Vagina (tissue), 2 donors: Measurements from ENCODE around the gene ZNF816. TPM values are rescaled to one million over a fixed set of nuclear protein-coding genes. Genes with fewer than 3 reads are reported as not detected.
A peak's percentile ranks its signal among the peaks of the same experiment; 100 is the strongest.
"Not testable (repeated sequence)": the region's sequence is repeated elsewhere in the genome, so short reads cannot be mapped to it uniquely, and the experiment has no call there.

ENCODE experiments used
- DNase-seq, 2 donors: peaks; one replicate each; pipeline ENCODE4 v3.0.0-alpha.2; 2017; ENCODE audit errors: extremely low spot score in 2 of 2
- H3K27ac ChIP-seq: fragments of 200-600 bp; sonication (generic); one replicate; pipeline ENCODE4 v1.5.1; 2019
- H3K27me3 ChIP-seq: fragments of 200-600 bp; sonication (generic); one replicate; pipeline ENCODE4 v1.5.1; 2019
- H3K36me3 ChIP-seq, 2 donors: fragments of 200-600 bp; sonication (generic); one replicate each; pipeline ENCODE4 v1.5.1; 2017 to 2019
- H3K4me1 ChIP-seq: fragments of 200-600 bp; sonication (generic); one replicate; pipeline ENCODE4 v1.5.1; 2019
- H3K4me3 ChIP-seq, 2 donors: fragments of 200-600 bp; sonication (generic); 1 replicate in 1 of 2; 2 replicates in 1 of 2; pipeline ENCODE4 v1.5.1; 2016 to 2019
- H3K9me3 ChIP-seq: fragments of 200-600 bp; sonication (generic); one replicate; pipeline ENCODE4 v1.5.1; 2019
- POLR2A ChIP-seq, 2 donors: fragments of 450-650 bp; IDR thresholded peaks; one replicate each; pipeline ENCODE4 v1.6.1; 2017; ENCODE audit warnings: antibody characterized with exemption in 2 of 2, mild to moderate bottlenecking in 2 of 2, moderate library complexity in 2 of 2
- POLR2AphosphoS5 ChIP-seq, 2 donors: sonication (generic); formaldehyde crosslinking; IDR thresholded peaks; one replicate each; pipeline ENCODE4 v1.9.0; 2017; ENCODE audit warnings: antibody characterized with exemption in 2 of 2, mild to moderate bottlenecking in 2 of 2, low read depth in 1 of 2; ENCODE audit not compliant: insufficient read depth in 1 of 2
- intact Hi-C: fragments of 100-400 bp; cut with DNase I; formaldehyde crosslinking; loops from one replicate; pipeline ENCODE4 v1.15.1; 2023
- total RNA-seq: library from RNA; depleted of rRNA; stranded (reverse); fragments of >200 nt; gene quantifications from one replicate; pipeline ENCODE4 v1.2.3, GENCODE V29; 2016
- TF ChIP-seq, protein P1 (sequence below), 3 experiments: fragments of 450-650 bp in 2 of 3; fragments of 200-600 bp in 1 of 3; sonication (generic) in 1 of 3; IDR thresholded peaks; one replicate each; pipeline ENCODE4 v1.5.1; 2017 to 2019; ENCODE audit warnings: antibody characterized with exemption in 3 of 3, mild to moderate bottlenecking in 2 of 3, moderate library complexity in 2 of 3

Gene ZNF816
- total RNA-seq, 1 donor from 2014 or later: 9.6 TPM

DNA sequence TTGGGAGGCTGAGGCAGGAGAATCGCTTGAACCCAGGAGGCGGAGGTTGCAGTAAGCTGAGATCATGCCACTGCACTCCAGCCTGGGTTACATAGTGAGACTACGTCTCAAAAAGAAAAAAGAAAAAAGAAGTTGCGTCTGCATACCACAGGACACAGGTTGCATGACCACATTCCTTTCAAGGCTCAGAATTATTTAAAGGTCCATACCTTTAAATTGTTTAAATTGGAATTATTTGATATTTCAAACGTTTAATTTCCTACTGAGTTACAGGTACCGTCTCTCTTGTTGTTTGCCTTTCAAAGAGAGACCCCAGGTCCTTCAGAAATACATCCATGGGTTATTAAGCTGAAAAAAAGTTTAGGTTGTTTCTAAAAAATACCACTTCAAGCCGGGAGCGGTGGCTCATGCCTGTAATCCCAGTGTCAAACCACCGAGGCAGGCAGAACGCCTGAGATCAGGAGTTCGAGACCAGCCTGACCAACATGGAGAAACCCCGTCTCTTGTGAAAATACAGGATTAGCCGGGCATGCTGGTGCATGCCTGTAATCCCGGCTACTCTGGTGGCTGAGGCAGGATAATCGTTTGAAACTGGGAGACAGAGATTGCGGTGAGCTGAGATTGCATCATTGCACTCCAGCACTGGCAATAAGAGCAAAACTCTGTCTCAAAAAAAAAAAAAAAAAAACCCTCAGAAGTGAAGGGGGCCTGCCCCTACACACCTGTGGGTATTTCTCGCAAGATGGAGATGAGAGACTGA lies 18.6 kb downstream of the ZNF816 start:
- DNase-seq: peak in 1 of 2 donors; percentile 18
- Histone ChIP-seq H3K27me3 (no peaks in the 10 kb centered on the region), H3K27ac (peak overlapping the region; percentile 79), H3K36me3 (peaks cover 0 to 8% of the 10 kb centered on the region in 2 donors), H3K9me3 (peaks cover 11% of the 10 kb centered on the region), H3K4me3 (no peak overlapping the region), H3K4me1 (peaks cover 28% of the 10 kb centered on the region)
- TF ChIP-seq POLR2AphosphoS5 (IDR thresholded peaks at IDR 0.05; ENCODE audit: insufficient read depth in 1 of 2, low read depth in 1 of 2) (no peak), POLR2A (IDR thresholded peaks at IDR 0.05) (no peak)
- TF ChIP-seq, protein P1, sequence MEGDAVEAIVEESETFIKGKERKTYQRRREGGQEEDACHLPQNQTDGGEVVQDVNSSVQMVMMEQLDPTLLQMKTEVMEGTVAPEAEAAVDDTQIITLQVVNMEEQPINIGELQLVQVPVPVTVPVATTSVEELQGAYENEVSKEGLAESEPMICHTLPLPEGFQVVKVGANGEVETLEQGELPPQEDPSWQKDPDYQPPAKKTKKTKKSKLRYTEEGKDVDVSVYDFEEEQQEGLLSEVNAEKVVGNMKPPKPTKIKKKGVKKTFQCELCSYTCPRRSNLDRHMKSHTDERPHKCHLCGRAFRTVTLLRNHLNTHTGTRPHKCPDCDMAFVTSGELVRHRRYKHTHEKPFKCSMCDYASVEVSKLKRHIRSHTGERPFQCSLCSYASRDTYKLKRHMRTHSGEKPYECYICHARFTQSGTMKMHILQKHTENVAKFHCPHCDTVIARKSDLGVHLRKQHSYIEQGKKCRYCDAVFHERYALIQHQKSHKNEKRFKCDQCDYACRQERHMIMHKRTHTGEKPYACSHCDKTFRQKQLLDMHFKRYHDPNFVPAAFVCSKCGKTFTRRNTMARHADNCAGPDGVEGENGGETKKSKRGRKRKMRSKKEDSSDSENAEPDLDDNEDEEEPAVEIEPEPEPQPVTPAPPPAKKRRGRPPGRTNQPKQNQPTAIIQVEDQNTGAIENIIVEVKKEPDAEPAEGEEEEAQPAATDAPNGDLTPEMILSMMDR (IDR thresholded peaks at IDR 0.05): no peak
- intact Hi-C loops: loop anchor here (1.0 to 2.0 kb wide), 2 partner anchors 46 to 159 kb away; partner anchors contain the start of gene ZNF160

DNA sequence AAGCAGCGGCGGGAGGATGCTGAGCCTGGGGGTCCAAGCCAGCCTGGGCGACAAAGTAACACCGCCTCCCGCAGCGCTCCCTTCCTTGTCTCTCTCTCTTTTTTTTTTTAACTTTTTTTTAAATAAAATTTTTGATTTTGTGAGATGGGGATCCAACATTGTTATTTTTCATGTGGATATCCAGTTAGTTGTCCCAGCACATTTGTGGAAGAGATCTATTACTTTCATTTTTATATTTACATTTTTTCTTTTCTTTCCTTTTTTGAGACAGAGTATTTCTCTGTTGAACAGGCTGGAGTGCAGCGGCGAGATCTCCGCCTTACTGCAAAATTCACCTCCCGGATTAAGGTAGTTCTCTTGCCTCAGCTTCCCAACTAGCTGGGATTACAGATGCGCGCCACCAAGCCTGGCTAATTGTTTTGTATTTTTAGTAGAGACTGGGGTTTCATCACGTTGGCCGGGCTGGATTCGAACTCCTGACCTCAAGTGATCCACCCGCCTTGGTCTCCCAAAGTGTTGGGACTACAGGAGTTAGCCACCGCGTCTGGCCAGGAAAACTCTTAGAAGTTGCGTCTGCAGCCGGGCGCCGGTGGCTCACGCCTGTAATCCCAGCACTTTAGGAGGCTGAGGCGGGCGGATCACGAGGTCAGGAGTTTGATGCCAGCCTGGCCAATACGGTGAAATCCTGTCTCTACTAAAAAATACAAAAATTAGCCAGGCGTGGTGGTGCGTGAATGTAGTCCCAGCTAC lies 19.4 kb downstream of the ZNF816 start:
- intact Hi-C loops: loop anchor here (2.0 kb wide), 1 partner anchor 159 kb away; the partner anchor contains the start of gene ZNF160

DNA sequence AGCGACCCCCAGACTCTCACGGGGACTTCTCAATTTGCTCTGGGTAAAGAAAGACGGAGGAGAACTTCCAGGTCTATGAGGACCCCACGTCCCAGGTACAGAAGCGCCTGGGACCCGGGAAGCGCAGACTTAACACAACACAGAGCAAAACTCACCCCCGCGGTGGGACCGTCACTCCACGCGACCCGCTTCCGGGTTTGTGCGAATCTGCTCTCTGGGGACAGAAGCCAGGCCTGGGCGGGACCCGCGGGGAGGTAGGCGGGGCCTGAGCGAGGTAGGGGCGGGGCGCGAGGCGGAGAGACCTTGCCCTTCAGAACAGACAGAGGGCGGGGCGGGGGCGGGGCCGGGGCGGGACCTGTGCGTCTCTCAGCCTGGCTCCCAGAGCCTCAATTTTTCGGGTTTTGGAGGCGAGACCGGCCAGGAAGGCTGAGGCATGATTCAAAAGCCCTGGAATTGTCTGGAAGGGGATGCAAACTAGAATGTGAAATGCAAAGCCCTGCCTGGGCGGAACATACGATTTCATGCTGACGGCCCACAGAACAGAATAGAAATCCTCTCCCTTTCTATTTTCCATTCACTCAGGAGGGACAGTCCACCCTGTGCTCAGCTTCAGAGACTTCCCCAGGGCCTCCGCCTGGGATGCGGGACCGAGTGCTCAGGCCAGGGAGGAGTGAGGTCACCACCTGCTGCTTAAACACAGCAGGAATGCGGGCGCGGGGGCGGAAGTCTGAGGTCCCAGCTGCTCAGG lies 20.1 kb downstream of the ZNF816 start:
- peak in 1 of 2 donors; percentile 65 for TF ChIP-seq POLR2A (IDR thresholded peaks at IDR 0.05)
- TF ChIP-seq, protein P1 (IDR thresholded peaks at IDR 0.05): no peak
- peak; percentile 50 to 93 for TF ChIP-seq POLR2AphosphoS5 (IDR thresholded peaks at IDR 0.05; ENCODE audit: insufficient read depth in 1 of 2, low read depth in 1 of 2)
- Histone ChIP-seq H3K27ac (peak overlapping the region; percentile 79), H3K4me3 (peak overlapping the region; percentile 56 to 91), H3K27me3 (no peaks in the 10 kb centered on the region), H3K36me3 (no peaks in the 10 kb centered on the region), H3K9me3 (no peaks in the 10 kb centered on the region), H3K4me1 (peaks cover 28% of the 10 kb centered on the region)
- intact Hi-C loops: loop anchor here (2.0 kb wide), 1 partner anchor 160 kb away; the partner anchor contains the start of gene ZNF160
- peak in 1 of 2 donors; percentile 95 for DNase-seq

More for the DNA sequence above, 19.4 kb downstream of the ZNF816 start:
- H3K27me3 ChIP-seq: no peaks in the 10 kb centered on the region
- no peak for TF ChIP-seq POLR2AphosphoS5 (IDR thresholded peaks at IDR 0.05; ENCODE audit: insufficient read depth in 1 of 2, low read depth in 1 of 2)
- TF ChIP-seq POLR2A (IDR thresholded peaks at IDR 0.05): no peak
- TF ChIP-seq, protein P1 (IDR thresholded peaks at IDR 0.05): no peak
- DNase-seq: no peak
- H3K9me3 ChIP-seq: peaks cover 3% of the 10 kb centered on the region
- peak overlapping the region; percentile 79 for H3K27ac ChIP-seq
- H3K36me3 ChIP-seq: peaks cover 0 to under 1% of the 10 kb centered on the region in 2 donors
- H3K4me1 ChIP-seq: peaks cover 28% of the 10 kb centered on the region
- H3K4me3 ChIP-seq: peak overlapping the region; percentile 56 to 91

DNA sequence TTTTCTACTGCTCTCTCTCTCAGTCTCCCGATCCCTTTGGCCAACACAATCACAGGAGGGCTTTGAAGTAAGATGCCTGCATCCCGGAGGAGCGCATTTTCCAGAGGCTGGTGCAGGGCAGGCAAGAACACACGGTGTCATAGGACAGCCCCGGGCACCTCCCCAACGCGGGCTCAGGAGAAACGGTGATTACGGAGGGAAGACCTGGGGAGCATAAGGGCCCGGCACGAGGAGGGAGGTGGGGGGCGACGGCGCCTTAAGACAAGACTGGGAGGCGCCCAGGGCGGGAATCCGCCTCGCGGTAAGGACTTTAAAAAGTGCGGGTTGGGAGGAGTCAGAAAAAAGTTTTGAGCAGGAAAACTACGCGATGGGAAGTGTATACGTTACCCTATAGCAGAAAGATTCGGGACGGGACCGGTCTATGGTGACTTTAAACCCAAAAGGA lies 20.7 kb downstream of the ZNF816 start:
- H3K4me1 ChIP-seq: peaks cover 28% of the 10 kb centered on the region
- H3K9me3 ChIP-seq: no peaks in the 10 kb centered on the region
- intact Hi-C loops: loop anchor here (2.0 kb wide), 1 partner anchor 161 kb away; the partner anchor contains the start of gene ZNF160
- peaks cover 0 to 2% of the 10 kb centered on the region in 2 donors for H3K36me3 ChIP-seq
- H3K27me3 ChIP-seq: no peaks in the 10 kb centered on the region
- peak overlapping the region; percentile 56 to 91 for H3K4me3 ChIP-seq
- H3K27ac ChIP-seq: peak overlapping the region; percentile 79
- DNase-seq: no peak
- TF ChIP-seq POLR2AphosphoS5 (IDR thresholded peaks at IDR 0.05; ENCODE audit: insufficient read depth in 1 of 2, low read depth in 1 of 2) (no peak), POLR2A (IDR thresholded peaks at IDR 0.05) (no peak)
- TF ChIP-seq, protein P1 (IDR thresholded peaks at IDR 0.05): no peak

DNA sequence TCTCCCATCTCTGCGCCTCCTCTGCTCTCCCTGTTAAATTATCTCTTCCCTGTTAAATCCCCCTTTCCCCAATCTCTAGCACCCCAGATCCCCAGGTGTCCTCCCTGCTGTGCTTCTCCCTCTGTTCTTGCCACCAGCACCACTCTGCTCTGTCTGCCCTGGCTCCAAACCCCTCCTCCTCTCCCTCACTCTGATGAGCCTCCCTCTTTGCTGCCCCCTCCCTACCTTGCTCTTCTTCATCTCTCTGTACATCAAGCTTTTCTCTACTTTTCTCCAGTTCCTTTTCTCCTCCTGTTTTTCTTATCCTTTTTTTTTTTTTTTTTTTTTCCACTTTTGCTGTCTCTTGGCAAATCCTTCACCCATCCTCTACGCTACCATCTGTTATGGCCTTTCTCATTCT lies 21.2 kb downstream of the ZNF816 start:
- H3K9me3 ChIP-seq, intact Hi-C loops, H3K36me3 ChIP-seq, H3K27me3 ChIP-seq, DNase-seq: not testable (repeated sequence)
- H3K4me3 ChIP-seq: peak overlapping the region; percentile 56 to 91
- peak overlapping the region; percentile 79 for H3K27ac ChIP-seq
- H3K4me1 ChIP-seq: peaks cover 28% of the 10 kb centered on the region

DNA sequence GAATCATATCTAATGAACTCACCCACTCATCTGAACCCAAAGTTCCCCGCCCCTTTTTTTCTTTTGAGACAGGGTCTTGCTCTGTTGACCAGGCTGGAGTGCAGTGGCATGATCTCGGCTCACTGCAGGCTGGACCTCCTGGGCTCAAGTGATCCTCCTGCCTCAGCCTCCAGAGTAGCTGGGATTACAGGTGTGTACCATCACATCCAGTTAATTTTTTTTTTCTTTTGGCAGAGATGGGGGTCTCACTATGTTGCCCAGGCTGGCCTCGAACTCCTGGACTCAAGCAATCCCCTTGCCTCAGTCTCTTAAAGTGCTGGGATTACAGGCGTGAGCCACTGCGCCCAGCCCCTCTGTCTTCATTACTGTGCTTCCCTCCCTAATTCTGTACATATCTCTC lies 21.8 kb downstream of the ZNF816 start:
- H3K4me1 ChIP-seq: peaks cover 28% of the 10 kb centered on the region
- H3K4me3 ChIP-seq, H3K36me3 ChIP-seq, DNase-seq, H3K27ac ChIP-seq, H3K9me3 ChIP-seq, intact Hi-C loops, H3K27me3 ChIP-seq: not testable (repeated sequence)
